PFSK-1 (cell line): ENCODE data around the gene IQCK.

Experiments used
- POLR2AphosphoS5 ChIP-seq: IDR thresholded peaks from 2 replicates; pipeline ENCODE4 v1.6.1; 2012; ENCODE audit warnings: low read depth, mild to moderate bottlenecking, control low read depth, low read length, moderate library complexity
- SIN3A ChIP-seq: IDR thresholded peaks from 2 replicates; pipeline ENCODE4 v1.6.1; 2012; ENCODE audit warnings: mild to moderate bottlenecking, low read length, moderate library complexity, borderline replicate concordance; ENCODE audit not compliant: insufficient read depth
- TAF1 ChIP-seq: IDR thresholded peaks from 2 replicates; pipeline ENCODE4 v1.6.1; 2012; ENCODE audit warnings: low read length, control low read depth, borderline replicate concordance; ENCODE audit not compliant: insufficient read depth
- TF ChIP-seq, protein P1 (sequence below), 2 experiments: IDR thresholded peaks; 2 replicates each; pipeline versions ENCODE4 v1.6.1 to v1.8.0; 2011 to 2012; ENCODE audit warnings: low read depth in 2 of 2, low read length in 2 of 2, control low read depth in 1 of 2, inconsistent platforms in 1 of 2, mild to moderate bottlenecking in 1 of 2, moderate library complexity in 1 of 2; ENCODE audit not compliant: insufficient read depth in 1 of 2

GRCh38 chr16:19765860-19766553, 47.9 kb downstream of the IQCK start:
- no peak for TF ChIP-seq SIN3A
- TF ChIP-seq POLR2AphosphoS5, result no peak
- TF ChIP-seq TAF1, result no peak
- TF ChIP-seq, protein P1, sequence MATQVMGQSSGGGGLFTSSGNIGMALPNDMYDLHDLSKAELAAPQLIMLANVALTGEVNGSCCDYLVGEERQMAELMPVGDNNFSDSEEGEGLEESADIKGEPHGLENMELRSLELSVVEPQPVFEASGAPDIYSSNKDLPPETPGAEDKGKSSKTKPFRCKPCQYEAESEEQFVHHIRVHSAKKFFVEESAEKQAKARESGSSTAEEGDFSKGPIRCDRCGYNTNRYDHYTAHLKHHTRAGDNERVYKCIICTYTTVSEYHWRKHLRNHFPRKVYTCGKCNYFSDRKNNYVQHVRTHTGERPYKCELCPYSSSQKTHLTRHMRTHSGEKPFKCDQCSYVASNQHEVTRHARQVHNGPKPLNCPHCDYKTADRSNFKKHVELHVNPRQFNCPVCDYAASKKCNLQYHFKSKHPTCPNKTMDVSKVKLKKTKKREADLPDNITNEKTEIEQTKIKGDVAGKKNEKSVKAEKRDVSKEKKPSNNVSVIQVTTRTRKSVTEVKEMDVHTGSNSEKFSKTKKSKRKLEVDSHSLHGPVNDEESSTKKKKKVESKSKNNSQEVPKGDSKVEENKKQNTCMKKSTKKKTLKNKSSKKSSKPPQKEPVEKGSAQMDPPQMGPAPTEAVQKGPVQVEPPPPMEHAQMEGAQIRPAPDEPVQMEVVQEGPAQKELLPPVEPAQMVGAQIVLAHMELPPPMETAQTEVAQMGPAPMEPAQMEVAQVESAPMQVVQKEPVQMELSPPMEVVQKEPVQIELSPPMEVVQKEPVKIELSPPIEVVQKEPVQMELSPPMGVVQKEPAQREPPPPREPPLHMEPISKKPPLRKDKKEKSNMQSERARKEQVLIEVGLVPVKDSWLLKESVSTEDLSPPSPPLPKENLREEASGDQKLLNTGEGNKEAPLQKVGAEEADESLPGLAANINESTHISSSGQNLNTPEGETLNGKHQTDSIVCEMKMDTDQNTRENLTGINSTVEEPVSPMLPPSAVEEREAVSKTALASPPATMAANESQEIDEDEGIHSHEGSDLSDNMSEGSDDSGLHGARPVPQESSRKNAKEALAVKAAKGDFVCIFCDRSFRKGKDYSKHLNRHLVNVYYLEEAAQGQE (IDR thresholded peaks at IDR 0.05; ENCODE audit: insufficient read depth in 1 of 2, low read depth in 2 of 2, low read length in 2 of 2), result no peak
